Activated CD4-positive, alpha-beta T cell treated with anti-CD3 and anti-CD28 coated beads, Interleukin-2, Interleukin-6, amounts not matched to agents 100 ng/mL and 50 ng/mL, durations not matched to agents 16 hours and 8 hours (primary cell): Measurements from ENCODE around the gene TMA7.

Experiments
- DNase-seq: peaks from one replicate; pipeline ENCODE4 v3.0.0-alpha.2; 2020

TMA7 gene

GRCh38 chr3:48409291-48410201 lies 30.5 kb upstream of the TMA7 start:
- DNase-seq: no peak

- DNase-seq: no peak
These were observed 29.6 kb upstream of the TMA7 start for GRCh38 chr3:48410205-48411040.

GRCh38 chr3:48411041-48411588 lies 28.9 kb upstream of the TMA7 start:
- DNase-seq: no peak

GRCh38 chr3:48411606-48412374 lies 28.3 kb upstream of the TMA7 start:
- DNase-seq: no peak

GRCh38 chr3:48412375-48413001 lies 27.6 kb upstream of the TMA7 start:
- no peak for DNase-seq

GRCh38 chr3:48413086-48413485 lies 27.0 kb upstream of the TMA7 start:
- no peak for DNase-seq

- DNase-seq: no peak
These were observed 26.4 kb upstream of the TMA7 start for GRCh38 chr3:48413611-48414010.

- DNase-seq: no peak
These were observed 25.4 kb upstream of the TMA7 start for GRCh38 chr3:48414376-48415250.

GRCh38 chr3:48415251-48415953 lies 24.7 kb upstream of the TMA7 start:
- no peak for DNase-seq

- no peak for DNase-seq
These were observed 24.0 kb upstream of the TMA7 start for GRCh38 chr3:48416091-48416505.

GRCh38 chr3:48416546-48416945 lies 23.5 kb upstream of the TMA7 start:
- no peak for DNase-seq

- no peak for DNase-seq
These were observed 22.4 kb upstream of the TMA7 start for GRCh38 chr3:48417529-48418108.

- DNase-seq: no peak
These were observed 21.9 kb upstream of the TMA7 start for GRCh38 chr3:48418140-48418539.

GRCh38 chr3:48418651-48419050 lies 21.4 kb upstream of the TMA7 start:
- DNase-seq: no peak

- no peak for DNase-seq
These were observed 20.9 kb upstream of the TMA7 start for GRCh38 chr3:48419149-48419548.

GRCh38 chr3:48419597-48419996 lies 20.5 kb upstream of the TMA7 start:
- DNase-seq: no peak

- no peak for DNase-seq
These were observed 19.5 kb upstream of the TMA7 start for GRCh38 chr3:48420561-48420960.

GRCh38 chr3:48422272-48422671 lies 17.8 kb upstream of the TMA7 start:
- DNase-seq: no peak

GRCh38 chr3:48422681-48423080 lies 17.4 kb upstream of the TMA7 start:
- DNase-seq: no peak

- DNase-seq: no peak
These were observed 16.7 kb upstream of the TMA7 start for GRCh38 chr3:48423241-48423882.
